Measurements from ENCODE around the gene SLCO4C1. TPM values are rescaled to one million over a fixed set of nuclear protein-coding genes. Genes with fewer than 3 reads are reported as not detected.

Gene SLCO4C1
- total RNA-seq, 2 donors from 2014 or later = 0.13 to 0.17 TPM

DNA sequence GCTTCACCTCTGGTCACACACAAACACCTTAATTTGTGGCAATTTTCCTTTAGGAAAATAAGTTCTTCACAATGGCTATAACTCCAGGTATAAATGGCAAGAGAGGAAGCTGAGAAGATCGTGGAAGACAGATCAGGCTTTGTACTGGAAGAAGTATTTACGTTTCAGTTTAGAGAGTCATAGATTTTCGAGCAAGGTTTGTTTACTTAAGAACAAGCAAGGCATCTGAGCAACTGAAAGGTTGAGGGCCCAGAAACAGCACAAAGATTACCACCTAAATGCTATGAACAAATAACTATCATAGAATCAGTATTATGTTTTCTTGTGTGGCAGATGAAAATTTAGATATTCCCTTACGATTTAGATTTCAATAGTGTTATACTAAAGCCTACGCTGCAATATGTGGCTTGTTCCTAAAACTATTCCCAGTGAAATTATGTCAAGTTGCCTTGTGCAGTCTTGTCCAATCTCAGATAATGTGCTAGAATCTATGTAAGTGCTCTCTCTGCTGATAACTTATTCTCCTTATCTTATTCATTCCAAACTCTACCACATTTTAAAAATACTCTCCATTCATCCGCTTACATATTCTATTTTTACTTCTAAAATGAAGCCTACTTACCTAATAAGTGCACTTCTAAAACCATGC, 6.7 kb downstream of the SLCO4C1 start:
- H3K27ac Mint-ChIP-seq = no peak overlapping the region
- H3K9me3 ChIP-seq (ENCODE audit: control insufficient read depth, low read length, poor library complexity, severe bottlenecking) = no peaks in the 10 kb centered on the region

GRCh38 chr5:102288630-102289029, 7.5 kb downstream of the SLCO4C1 start:
- no peaks in the 10 kb centered on the region for H3K27me3 Mint-ChIP-seq
- H3K4me3 Mint-ChIP-seq = no peak overlapping the region
- H3K27ac Mint-ChIP-seq = no peak overlapping the region
- DNase-seq (no peak), ATAC-seq (no peak)
- no peaks in the 10 kb centered on the region for H3K4me1 Mint-ChIP-seq
- no peaks in the 10 kb centered on the region for H3K36me3 Mint-ChIP-seq (ENCODE audit: low read depth)
- no peaks in the 10 kb centered on the region for H3K9me3 ChIP-seq (ENCODE audit: control insufficient read depth, low read length, poor library complexity, severe bottlenecking)

More for the DNA sequence above, 6.7 kb downstream of the SLCO4C1 start:
- no peak overlapping the region for H3K4me3 Mint-ChIP-seq
- no peaks in the 10 kb centered on the region for H3K4me1 Mint-ChIP-seq
- H3K36me3 Mint-ChIP-seq (ENCODE audit: low read depth) = no peaks in the 10 kb centered on the region
- no peaks in the 10 kb centered on the region for H3K27me3 Mint-ChIP-seq
- ATAC-seq (no peak), DNase-seq (no peak)

- no peaks in the 10 kb centered on the region for H3K4me1 Mint-ChIP-seq
- H3K27ac Mint-ChIP-seq = no peak overlapping the region
- ATAC-seq = no peak
These were observed 9.6 kb downstream of the SLCO4C1 start for GRCh38 chr5:102286476-102286875.

GRCh38 chr5:102283102-102283797, 12.8 kb downstream of the SLCO4C1 start:
- H3K9me3 ChIP-seq (ENCODE audit: control insufficient read depth, low read length, poor library complexity, severe bottlenecking) = no peaks in the 10 kb centered on the region
- Mint-ChIP-seq H3K27me3 (no peaks in the 10 kb centered on the region), H3K4me1 (no peaks in the 10 kb centered on the region), H3K27ac (no peak overlapping the region), H3K4me3 (no peak overlapping the region), H3K36me3 (ENCODE audit: low read depth) (no peaks in the 10 kb centered on the region)
- ATAC-seq (no peak), DNase-seq (no peak)

More at GRCh38 chr5:102286476-102286875, 9.6 kb downstream of the SLCO4C1 start:
- H3K9me3 ChIP-seq (ENCODE audit: control insufficient read depth, low read length, poor library complexity, severe bottlenecking) = no peaks in the 10 kb centered on the region
- Mint-ChIP-seq H3K4me3 (no peak overlapping the region), H3K36me3 (ENCODE audit: low read depth) (no peaks in the 10 kb centered on the region), H3K27me3 (no peaks in the 10 kb centered on the region)
- no peak for DNase-seq

DNA sequence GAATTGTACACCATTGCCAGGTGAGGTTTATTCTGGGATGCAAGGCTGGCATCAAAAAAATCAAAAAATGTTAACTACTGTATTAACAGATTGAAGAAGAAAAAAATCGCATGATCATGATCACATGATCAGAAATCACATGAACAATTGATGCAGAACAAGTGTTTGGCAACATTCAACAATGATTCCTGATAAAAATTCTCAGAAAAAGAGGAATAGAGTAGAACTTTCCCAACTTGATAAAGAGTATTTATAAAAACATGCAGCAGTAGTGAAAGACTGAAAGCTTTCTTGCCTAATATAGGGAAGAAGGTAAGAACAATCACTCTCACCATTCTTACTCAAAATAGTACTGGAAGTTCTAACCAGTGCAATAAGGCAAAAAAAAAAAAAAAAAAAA, 16.4 kb downstream of the SLCO4C1 start:
- no peak for ATAC-seq
- H3K9me3 ChIP-seq (ENCODE audit: control insufficient read depth, low read length, poor library complexity, severe bottlenecking) = no peaks in the 10 kb centered on the region
- Mint-ChIP-seq H3K4me1 (no peaks in the 10 kb centered on the region), H3K27ac (no peak overlapping the region), H3K4me3 (no peak overlapping the region), H3K27me3 (no peaks in the 10 kb centered on the region), H3K36me3 (ENCODE audit: low read depth) (peaks cover 2% of the 10 kb centered on the region)
- DNase-seq = no peak

- Mint-ChIP-seq H3K4me3 (no peak overlapping the region), H3K27ac (no peak overlapping the region), H3K4me1 (no peaks in the 10 kb centered on the region), H3K36me3 (ENCODE audit: low read depth) (peaks cover 2% of the 10 kb centered on the region), H3K27me3 (no peaks in the 10 kb centered on the region)
- DNase-seq = no peak
- no peaks in the 10 kb centered on the region for H3K9me3 ChIP-seq (ENCODE audit: control insufficient read depth, low read length, poor library complexity, severe bottlenecking)
- no peak for ATAC-seq
These were observed 17.9 kb downstream of the SLCO4C1 start for GRCh38 chr5:102278231-102278630.

DNA sequence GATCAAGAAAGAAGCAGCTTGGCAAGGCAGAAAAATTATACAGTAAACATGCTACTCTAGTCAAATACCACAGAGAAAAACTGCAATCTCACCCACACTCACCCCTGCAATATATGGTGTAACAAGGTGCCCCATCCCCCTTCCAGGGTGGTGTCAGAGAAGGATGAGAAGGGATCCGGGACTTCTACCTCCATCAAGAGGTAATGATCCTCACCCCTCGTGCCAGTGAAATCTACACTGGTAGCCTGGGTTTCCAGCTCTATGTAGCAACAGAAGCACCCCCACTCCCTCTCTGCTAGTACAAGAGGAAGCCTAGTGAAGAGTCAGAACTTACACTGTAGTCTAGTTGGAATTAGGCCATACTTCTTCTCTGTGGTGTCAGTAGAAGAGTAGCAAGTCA, 18.9 kb downstream of the SLCO4C1 start:
- no peak overlapping the region for H3K4me3 Mint-ChIP-seq
- peaks cover 2% of the 10 kb centered on the region for H3K36me3 Mint-ChIP-seq (ENCODE audit: low read depth)
- DNase-seq = no peak
- ATAC-seq = no peak
- no peaks in the 10 kb centered on the region for H3K9me3 ChIP-seq (ENCODE audit: control insufficient read depth, low read length, poor library complexity, severe bottlenecking)
- H3K4me1 Mint-ChIP-seq = no peaks in the 10 kb centered on the region
- H3K27me3 Mint-ChIP-seq = no peaks in the 10 kb centered on the region
- no peak overlapping the region for H3K27ac Mint-ChIP-seq

- H3K36me3 Mint-ChIP-seq (ENCODE audit: low read depth) = peaks cover 2% of the 10 kb centered on the region
These were observed 24.3 kb downstream of the SLCO4C1 start for GRCh38 chr5:102271759-102272158.

GRCh38 chr5:102270036-102270435, 26.0 kb downstream of the SLCO4C1 start:
- H3K4me3 Mint-ChIP-seq = no peak overlapping the region
- no peaks in the 10 kb centered on the region for H3K27me3 Mint-ChIP-seq
- DNase-seq (no peak), ATAC-seq (no peak)
- H3K27ac Mint-ChIP-seq = no peak overlapping the region
- H3K9me3 ChIP-seq (ENCODE audit: control insufficient read depth, low read length, poor library complexity, severe bottlenecking) = no peaks in the 10 kb centered on the region
- peaks cover under 1% of the 10 kb centered on the region for H3K36me3 Mint-ChIP-seq (ENCODE audit: low read depth)
- H3K4me1 Mint-ChIP-seq = no peaks in the 10 kb centered on the region

More at GRCh38 chr5:102271759-102272158, 24.3 kb downstream of the SLCO4C1 start:
- Mint-ChIP-seq H3K4me1 (no peaks in the 10 kb centered on the region), H3K4me3 (no peak overlapping the region), H3K27me3 (no peaks in the 10 kb centered on the region), H3K27ac (no peak overlapping the region)
- ATAC-seq (no peak), DNase-seq (no peak)
- no peaks in the 10 kb centered on the region for H3K9me3 ChIP-seq (ENCODE audit: control insufficient read depth, low read length, poor library complexity, severe bottlenecking)

- Mint-ChIP-seq H3K27ac (no peak overlapping the region), H3K27me3 (no peaks in the 10 kb centered on the region), H3K36me3 (ENCODE audit: low read depth) (no peaks in the 10 kb centered on the region), H3K4me3 (no peak overlapping the region), H3K4me1 (no peaks in the 10 kb centered on the region)
- no peaks in the 10 kb centered on the region for H3K9me3 ChIP-seq (ENCODE audit: control insufficient read depth, low read length, poor library complexity, severe bottlenecking)
- DNase-seq (no peak), ATAC-seq (no peak)
These were observed 33.4 kb downstream of the SLCO4C1 start for GRCh38 chr5:102262688-102263087.

DNA sequence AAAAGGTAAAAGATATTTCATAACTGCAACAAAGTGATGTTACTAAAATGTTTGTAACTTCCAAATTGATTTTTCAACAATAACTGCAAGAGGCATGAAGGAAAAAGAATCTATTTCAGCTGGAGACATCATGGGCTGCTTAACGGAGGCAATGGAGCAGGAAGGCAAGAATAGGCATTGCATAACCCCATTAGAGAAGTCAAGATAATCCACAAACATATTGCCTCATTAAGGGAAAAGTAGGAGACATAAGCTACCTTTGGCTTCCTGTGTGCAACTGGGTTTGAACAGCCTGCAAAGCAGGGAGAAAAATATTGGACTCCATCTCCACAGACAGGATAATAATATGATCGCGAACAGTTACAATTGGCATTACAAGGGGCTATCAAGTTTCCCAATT, 46.7 kb downstream of the SLCO4C1 start:
- Mint-ChIP-seq H3K27ac (no peak overlapping the region), H3K4me1 (no peaks in the 10 kb centered on the region), H3K36me3 (ENCODE audit: low read depth) (no peaks in the 10 kb centered on the region), H3K27me3 (no peaks in the 10 kb centered on the region), H3K4me3 (no peak overlapping the region)
- H3K9me3 ChIP-seq (ENCODE audit: control insufficient read depth, low read length, poor library complexity, severe bottlenecking) = no peaks in the 10 kb centered on the region
- DNase-seq = no peak
- ATAC-seq = no peak

DNA sequence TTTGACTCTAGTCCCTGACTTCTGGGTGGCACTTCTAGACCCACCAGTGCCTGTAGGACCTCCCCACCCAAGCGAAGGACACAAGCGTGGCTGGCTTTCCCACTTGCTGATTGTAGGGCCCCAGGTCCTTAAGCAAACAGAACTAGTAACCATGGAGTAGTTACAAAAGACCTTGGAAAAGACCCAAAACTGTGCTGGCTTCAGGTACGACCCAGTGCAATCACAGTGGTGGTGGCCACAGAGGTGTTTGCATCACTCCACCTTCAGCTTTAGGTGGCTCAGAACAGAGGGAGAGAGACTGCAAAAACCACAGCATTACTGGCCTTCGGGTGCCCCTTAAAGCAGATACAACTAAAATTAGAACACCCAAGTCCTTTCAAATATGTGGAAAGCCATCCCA, 52.9 kb downstream of the SLCO4C1 start:
- H3K4me1 Mint-ChIP-seq = no peaks in the 10 kb centered on the region
- no peaks in the 10 kb centered on the region for H3K36me3 Mint-ChIP-seq (ENCODE audit: low read depth)
- DNase-seq (no peak), ATAC-seq (no peak)
- H3K4me3 Mint-ChIP-seq = no peak overlapping the region
- H3K9me3 ChIP-seq (ENCODE audit: control insufficient read depth, low read length, poor library complexity, severe bottlenecking) = no peaks in the 10 kb centered on the region
- H3K27me3 Mint-ChIP-seq = no peaks in the 10 kb centered on the region
- no peak overlapping the region for H3K27ac Mint-ChIP-seq

GRCh38 chr5:102241809-102242421, 54.2 kb downstream of the SLCO4C1 start:
- ATAC-seq = no peak
- H3K36me3 Mint-ChIP-seq (ENCODE audit: low read depth) = no peaks in the 10 kb centered on the region
- H3K27ac Mint-ChIP-seq = no peak overlapping the region
- no peaks in the 10 kb centered on the region for H3K9me3 ChIP-seq (ENCODE audit: control insufficient read depth, low read length, poor library complexity, severe bottlenecking)
- no peak overlapping the region for H3K4me3 Mint-ChIP-seq
- no peaks in the 10 kb centered on the region for H3K4me1 Mint-ChIP-seq
- H3K27me3 Mint-ChIP-seq = no peaks in the 10 kb centered on the region
- no peak for DNase-seq

Data from T-helper 17 cell (primary cell).